B cell (primary cell): ENCODE data around the gene PHEX. TPM values are rescaled to one million over a fixed set of nuclear protein-coding genes. Genes with fewer than 3 reads are reported as not detected.

ENCODE experiments used
- ATAC-seq: fragments of 200-7000 bp; cut with Tn5 transposase; one replicate; pipeline ENCODE4 v1.10.0; 2021; ENCODE audit warnings: low read depth, mild to moderate bottlenecking, moderate number of reproducible peaks, moderate library complexity
- CTCF ChIA-PET: fragments of 350-600 bp; sonication (Branson Sonifier 250); formaldehyde crosslinking; loops from one replicate; lab custom pipeline; 2021; ENCODE audit warnings: antibody characterized with exemption, inconsistent platforms; lab: Charles Lee
- POLR2A ChIA-PET: fragments of 350-600 bp; sonication (Branson Sonifier 250); formaldehyde crosslinking; loops from one replicate; lab custom pipeline; 2021; ENCODE audit warnings: antibody characterized with exemption; lab: Charles Lee
- DNase-seq: peaks from one replicate; pipeline ENCODE4 v3.0.0; 2013
- H2AFZ ChIP-seq: 2 replicates; pipeline ENCODE4 v1.6.1; 2012; ENCODE audit warnings: mild to moderate bottlenecking, low read depth, low read length; ENCODE audit not compliant: insufficient read depth, poor library complexity, severe bottlenecking
- H3K27ac ChIP-seq, 2 donors: 1 replicate in 1 of 2; 2 replicates in 1 of 2; pipeline ENCODE4 v1.5.1; 2012 to 2013; ENCODE audit warnings: low read length in 2 of 2, mild to moderate bottlenecking in 2 of 2, moderate library complexity in 1 of 2
- H3K27me3 ChIP-seq, 4 experiments: fragments of 200-600 bp in 1 of 4; sonication (generic) in 1 of 4; replicated peaks in 1 of 4; 1 replicate in 2 of 4; 2 replicates in 2 of 4; pipeline versions ENCODE4 v1.6.1 to v1.7.0; 2013 to 2016; ENCODE audit warnings: low read length in 3 of 4, mild to moderate bottlenecking in 2 of 4, mixed read lengths in 1 of 4, moderate library complexity in 1 of 4; ENCODE audit not compliant: insufficient read depth in 4 of 4, control insufficient read depth in 3 of 4; ENCODE audit errors: control extremely low read depth in 1 of 4
- H3K36me3 ChIP-seq, 2 experiments: replicated peaks in 1 of 2; 1 replicate in 1 of 2; 2 replicates in 1 of 2; pipeline versions ENCODE4 v1.6.1 to v1.7.1; 2013; ENCODE audit warnings: low read length in 1 of 2; ENCODE audit not compliant: insufficient read depth in 2 of 2, control insufficient read depth in 1 of 2; ENCODE audit errors: control extremely low read depth in 1 of 2, extremely low read depth in 1 of 2
- H3K4me1 ChIP-seq, 2 donors: fragments of 200-600 bp in 1 of 2; sonication (generic) in 1 of 2; 1 replicate in 1 of 2; 2 replicates in 1 of 2; pipeline versions ENCODE4 v1.5.1 to v1.6.1; 2013 to 2017; ENCODE audit warnings: low read length in 2 of 2; ENCODE audit not compliant: control insufficient read depth in 2 of 2, insufficient read depth in 2 of 2
- H3K4me2 ChIP-seq: replicated peaks from 2 replicates; pipeline ENCODE3; 2012; ENCODE audit warnings: mild to moderate bottlenecking, low read depth, low read length; ENCODE audit not compliant: poor library complexity, severe bottlenecking
- H3K4me3 ChIP-seq, 5 experiments: fragments of 200-600 bp in 1 of 5; sonication (generic) in 1 of 5; 1 replicate in 3 of 5; 2 replicates in 2 of 5; pipeline versions ENCODE4 v1.5.1 to v1.7.0; 2011 to 2016; ENCODE audit warnings: low read length in 4 of 5, mild to moderate bottlenecking in 4 of 5, low read depth in 2 of 5, control low read depth in 1 of 5, moderate library complexity in 1 of 5; ENCODE audit not compliant: insufficient read depth in 1 of 5; ENCODE audit errors: control extremely low read depth in 1 of 5, extremely low read depth in 1 of 5
- H3K79me2 ChIP-seq: fragments of 200-600 bp; sonication (generic); one replicate; pipeline ENCODE4 v1.6.0; 2016; ENCODE audit warnings: low read length; ENCODE audit not compliant: control insufficient read depth, insufficient read depth
- H3K9ac ChIP-seq: fragments of 200-600 bp; sonication (generic); 2 replicates; pipeline ENCODE4 v1.6.1; 2017; ENCODE audit warnings: mild to moderate bottlenecking, low read length, moderate library complexity
- H3K9me3 ChIP-seq, 3 donors: one replicate each; pipeline versions ENCODE4 v1.6.1 to v1.7.1; 2013; ENCODE audit warnings: low read length in 2 of 3; ENCODE audit not compliant: control insufficient read depth in 2 of 3, insufficient read depth in 1 of 3; ENCODE audit errors: control extremely low read depth in 1 of 3
- H4K20me1 ChIP-seq: 2 replicates; pipeline ENCODE4 v1.6.0; 2012; ENCODE audit warnings: mild to moderate bottlenecking, low read length; ENCODE audit not compliant: insufficient read depth, control insufficient read depth, poor library complexity, severe bottlenecking
- H3K27ac Mint-ChIP-seq: one replicate; pipeline ENCODE4 v1.8.0; 2021; ENCODE audit warnings: mixed read lengths
- H3K27me3 Mint-ChIP-seq: one replicate; pipeline ENCODE4 v1.8.0; 2021; ENCODE audit warnings: mixed read lengths
- H3K4me1 Mint-ChIP-seq: one replicate; pipeline ENCODE4 v1.8.0; 2021; ENCODE audit warnings: mixed read lengths
- H3K4me3 Mint-ChIP-seq: one replicate; pipeline ENCODE4 v1.8.0; 2021; ENCODE audit warnings: mixed read lengths
- H3K9me3 Mint-ChIP-seq: one replicate; pipeline ENCODE4 v1.8.0; 2022; ENCODE audit warnings: mixed read lengths; ENCODE audit not compliant: insufficient read depth
- EZH2 ChIP-seq: IDR thresholded peaks from 2 replicates; pipeline ENCODE4 v1.6.1; 2012; ENCODE audit warnings: borderline replicate concordance, low read depth, mild to moderate bottlenecking, moderate library complexity, low read length; ENCODE audit not compliant: insufficient read depth, poor library complexity, severe bottlenecking
- WGBS: methylation state at CpG from one replicate; pipeline ENCODE4 v1.1.5; 2013; ENCODE audit warnings: missing lambda C conversion rate; ENCODE audit not compliant: insufficient coverage; 5-methylcytosine and 5-hydroxymethylcytosine counted together
- intact Hi-C: fragments of 100-400 bp; cut with micrococcal nuclease; formaldehyde crosslinking; loops from one replicate; pipeline ENCODE4 v1.10.0; 2022
- polyA plus RNA-seq: library from polyadenylated mRNA; depleted of rRNA; stranded (reverse); fragments of >200 nt; gene quantifications from 2 replicates; pipeline ENCODE4 v1.2.3, GENCODE V29; 2012
- total RNA-seq, 2 donors: library from RNA; stranded (reverse); fragments of 120-200 nt in 1 of 2; gene quantifications; 1 replicate in 1 of 2; 2 replicates in 1 of 2; pipeline versions ENCODE4 v1.2.3 to v1.2.4, GENCODE V29; 2013 to 2022
- TF ChIP-seq, protein P1 (sequence below): fragments of 200-600 bp; IDR thresholded peaks from one replicate; pipeline ENCODE4 v1.8.0; 2022; ENCODE audit warnings: antibody characterized with exemption, mild to moderate bottlenecking

The PHEX gene
- total and polyA plus RNA-seq, 2 donors (not counting 1 experiment from before 2014, with no cell fraction given): 0.01 to 0.15 TPM

DNA sequence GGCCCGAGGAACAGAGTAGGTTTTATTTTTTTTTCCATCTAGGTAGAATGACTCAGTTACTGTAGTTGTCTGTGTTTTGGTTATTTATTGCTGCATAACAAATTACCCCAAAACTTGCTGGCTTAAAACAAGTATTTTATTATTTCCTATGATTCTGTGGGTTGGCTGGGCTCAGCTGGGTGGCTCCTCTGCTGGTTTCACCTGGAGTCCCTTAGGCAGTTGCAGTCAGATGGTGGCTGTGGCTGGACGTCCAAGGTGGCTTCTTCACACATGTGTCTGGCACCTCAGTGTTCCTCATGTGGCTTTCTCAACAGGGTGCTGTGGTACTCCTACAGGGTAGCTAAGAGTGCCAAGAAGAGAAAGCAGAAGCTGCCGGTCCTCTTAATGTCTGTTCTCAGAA is 115.8 kb downstream of the PHEX start:
- Mint-ChIP-seq H3K4me1 (no peaks in the 10 kb centered on the region), H3K9me3 (no peaks in the 10 kb centered on the region), H3K27ac (no peak overlapping the region), H3K4me3 (no peak overlapping the region), H3K27me3 (peaks cover 4% of the 10 kb centered on the region)
- Histone ChIP-seq H3K9ac (no peak overlapping the region), H3K9me3 (no peaks in the 10 kb centered on the region), H3K4me1 (no peaks in the 10 kb centered on the region), H3K4me3 (no peak overlapping the region), H4K20me1 (no peaks in the 10 kb centered on the region), H3K27me3 (no peaks in the 10 kb centered on the region), H3K79me2 (no peaks in the 10 kb centered on the region), H3K36me3 (no peaks in the 10 kb centered on the region), H3K27ac (no peak overlapping the region), H2AFZ (no peak overlapping the region), H3K4me2 (no peak overlapping the region)
- intact Hi-C loops: no loop called here
- CTCF ChIA-PET: no interaction called here
- POLR2A ChIA-PET: no interaction called here
- no peak for ATAC-seq
- 83% methylated on average over 1 of the region's 3 CpGs for WGBS
- TF ChIP-seq EZH2: no peak
- TF ChIP-seq, protein P1, sequence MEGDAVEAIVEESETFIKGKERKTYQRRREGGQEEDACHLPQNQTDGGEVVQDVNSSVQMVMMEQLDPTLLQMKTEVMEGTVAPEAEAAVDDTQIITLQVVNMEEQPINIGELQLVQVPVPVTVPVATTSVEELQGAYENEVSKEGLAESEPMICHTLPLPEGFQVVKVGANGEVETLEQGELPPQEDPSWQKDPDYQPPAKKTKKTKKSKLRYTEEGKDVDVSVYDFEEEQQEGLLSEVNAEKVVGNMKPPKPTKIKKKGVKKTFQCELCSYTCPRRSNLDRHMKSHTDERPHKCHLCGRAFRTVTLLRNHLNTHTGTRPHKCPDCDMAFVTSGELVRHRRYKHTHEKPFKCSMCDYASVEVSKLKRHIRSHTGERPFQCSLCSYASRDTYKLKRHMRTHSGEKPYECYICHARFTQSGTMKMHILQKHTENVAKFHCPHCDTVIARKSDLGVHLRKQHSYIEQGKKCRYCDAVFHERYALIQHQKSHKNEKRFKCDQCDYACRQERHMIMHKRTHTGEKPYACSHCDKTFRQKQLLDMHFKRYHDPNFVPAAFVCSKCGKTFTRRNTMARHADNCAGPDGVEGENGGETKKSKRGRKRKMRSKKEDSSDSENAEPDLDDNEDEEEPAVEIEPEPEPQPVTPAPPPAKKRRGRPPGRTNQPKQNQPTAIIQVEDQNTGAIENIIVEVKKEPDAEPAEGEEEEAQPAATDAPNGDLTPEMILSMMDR: no peak
- DNase-seq: no peak

DNA sequence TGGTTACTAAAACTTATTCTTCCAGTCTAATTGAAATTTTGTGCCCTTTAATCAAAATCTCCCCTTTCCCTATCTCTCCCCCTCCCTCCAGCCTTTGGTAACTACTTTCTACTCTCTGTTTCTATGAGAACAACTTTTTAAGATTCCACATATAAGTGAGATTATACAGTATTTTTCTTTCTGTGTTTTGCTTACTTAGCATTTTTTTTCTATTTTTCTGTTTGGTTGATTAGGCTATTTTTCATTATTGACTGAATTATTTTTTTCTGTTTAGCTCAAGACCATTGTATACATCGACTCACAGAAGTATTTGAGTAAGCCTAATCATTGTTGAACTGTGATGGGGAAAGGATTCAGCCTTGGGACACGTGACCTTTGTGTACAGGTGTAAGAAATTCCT is 116.4 kb downstream of the PHEX start:
- Histone ChIP-seq H4K20me1 (no peaks in the 10 kb centered on the region), H3K9ac (no peak overlapping the region), H2AFZ (no peak overlapping the region), H3K4me2 (no peak overlapping the region), H3K9me3 (no peaks in the 10 kb centered on the region), H3K4me3 (no peak overlapping the region), H3K36me3 (no peaks in the 10 kb centered on the region), H3K4me1 (no peaks in the 10 kb centered on the region), H3K27ac (no peak overlapping the region), H3K79me2 (no peaks in the 10 kb centered on the region), H3K27me3 (no peaks in the 10 kb centered on the region)
- POLR2A ChIA-PET: no interaction called here
- TF ChIP-seq, protein P1: no peak
- TF ChIP-seq EZH2: no peak
- no peak overlapping the region for H3K27ac Mint-ChIP-seq
- DNase-seq (no peak), ATAC-seq (no peak)
- no peak overlapping the region for H3K4me3 Mint-ChIP-seq
- CTCF ChIA-PET: interaction anchor here (1.1 kb wide), 1 partner anchor 12 kb away, joined by 3 read pairs; no protein-coding TSS in a partner anchor
- no peaks in the 10 kb centered on the region for H3K9me3 Mint-ChIP-seq
- WGBS: no CpG with 5 or more reads among the region's 2 CpGs
- no peaks in the 10 kb centered on the region for H3K4me1 Mint-ChIP-seq
- peaks cover 1% of the 10 kb centered on the region for H3K27me3 Mint-ChIP-seq
- intact Hi-C loops: no loop called here
